ENCODE results near the gene CCDC149.

DNA sequence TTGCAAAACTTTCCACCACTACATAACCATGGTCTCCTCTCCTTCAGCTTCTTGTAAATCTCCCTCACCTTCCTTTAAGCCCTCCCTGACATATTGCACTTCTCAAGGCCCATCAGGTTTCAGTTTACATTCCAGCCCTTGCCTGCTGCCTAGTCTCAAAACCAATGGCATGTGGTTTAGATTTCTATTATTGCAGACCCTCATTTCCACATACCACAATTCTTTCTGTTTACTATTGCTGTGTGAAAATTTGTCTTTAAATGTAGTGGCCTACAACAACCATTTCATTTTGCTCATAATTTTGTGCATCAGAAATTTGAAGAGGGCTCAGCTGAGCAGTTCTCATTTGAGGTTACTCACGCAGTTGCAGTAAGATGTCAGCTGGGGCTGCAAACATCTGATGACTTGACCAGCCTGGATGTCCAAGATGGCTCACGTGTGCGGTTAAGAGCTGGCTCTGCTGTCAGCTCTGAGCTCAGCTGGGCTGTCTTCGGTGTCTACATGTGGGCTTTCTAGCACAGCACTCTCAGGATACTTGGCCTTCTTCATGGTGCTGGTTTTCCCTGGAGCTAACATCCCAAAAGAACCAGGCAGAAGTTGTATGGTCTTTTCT is 147.4 kb downstream of the CCDC149 start:
- TF ChIP-seq, protein P1, sequence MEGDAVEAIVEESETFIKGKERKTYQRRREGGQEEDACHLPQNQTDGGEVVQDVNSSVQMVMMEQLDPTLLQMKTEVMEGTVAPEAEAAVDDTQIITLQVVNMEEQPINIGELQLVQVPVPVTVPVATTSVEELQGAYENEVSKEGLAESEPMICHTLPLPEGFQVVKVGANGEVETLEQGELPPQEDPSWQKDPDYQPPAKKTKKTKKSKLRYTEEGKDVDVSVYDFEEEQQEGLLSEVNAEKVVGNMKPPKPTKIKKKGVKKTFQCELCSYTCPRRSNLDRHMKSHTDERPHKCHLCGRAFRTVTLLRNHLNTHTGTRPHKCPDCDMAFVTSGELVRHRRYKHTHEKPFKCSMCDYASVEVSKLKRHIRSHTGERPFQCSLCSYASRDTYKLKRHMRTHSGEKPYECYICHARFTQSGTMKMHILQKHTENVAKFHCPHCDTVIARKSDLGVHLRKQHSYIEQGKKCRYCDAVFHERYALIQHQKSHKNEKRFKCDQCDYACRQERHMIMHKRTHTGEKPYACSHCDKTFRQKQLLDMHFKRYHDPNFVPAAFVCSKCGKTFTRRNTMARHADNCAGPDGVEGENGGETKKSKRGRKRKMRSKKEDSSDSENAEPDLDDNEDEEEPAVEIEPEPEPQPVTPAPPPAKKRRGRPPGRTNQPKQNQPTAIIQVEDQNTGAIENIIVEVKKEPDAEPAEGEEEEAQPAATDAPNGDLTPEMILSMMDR (IDR thresholded peaks at IDR 0.05; ENCODE audit: low read depth, low read length, missing input control), result no peak
- TF ChIP-seq YY1 (IDR thresholded peaks at IDR 0.05) (no peak), GABPA (IDR thresholded peaks at IDR 0.05 in 1 of 2, conservative IDR thresholded peaks at IDR 0.05 in 1 of 2) (no peak), RAD21 (IDR thresholded peaks at IDR 0.05) (no peak), SP1 (IDR thresholded peaks at IDR 0.05) (no peak), FOXA1 (IDR thresholded peaks at IDR 0.05) (no peak), TAF1 (conservative IDR thresholded peaks at IDR 0.05) (no peak), JUND (IDR thresholded peaks at IDR 0.05) (no peak)
- TF ChIP-seq, protein P2, sequence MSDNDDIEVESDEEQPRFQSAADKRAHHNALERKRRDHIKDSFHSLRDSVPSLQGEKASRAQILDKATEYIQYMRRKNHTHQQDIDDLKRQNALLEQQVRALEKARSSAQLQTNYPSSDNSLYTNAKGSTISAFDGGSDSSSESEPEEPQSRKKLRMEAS (IDR thresholded peaks at IDR 0.05), result no peak

Data from liver (tissue), 3 donors.